Activated CD4-positive, alpha-beta T cell treated with anti-CD3 and anti-CD28 coated beads for 1 hour (primary cell): Measurements from ENCODE around the gene MRPL14.
A peak's percentile ranks its signal among the peaks of the same experiment; 100 is the strongest.

Source experiments
- DNase-seq: peaks from one replicate; pipeline ENCODE4 v3.0.0-alpha.2; 2020

The MRPL14 gene

DNA sequence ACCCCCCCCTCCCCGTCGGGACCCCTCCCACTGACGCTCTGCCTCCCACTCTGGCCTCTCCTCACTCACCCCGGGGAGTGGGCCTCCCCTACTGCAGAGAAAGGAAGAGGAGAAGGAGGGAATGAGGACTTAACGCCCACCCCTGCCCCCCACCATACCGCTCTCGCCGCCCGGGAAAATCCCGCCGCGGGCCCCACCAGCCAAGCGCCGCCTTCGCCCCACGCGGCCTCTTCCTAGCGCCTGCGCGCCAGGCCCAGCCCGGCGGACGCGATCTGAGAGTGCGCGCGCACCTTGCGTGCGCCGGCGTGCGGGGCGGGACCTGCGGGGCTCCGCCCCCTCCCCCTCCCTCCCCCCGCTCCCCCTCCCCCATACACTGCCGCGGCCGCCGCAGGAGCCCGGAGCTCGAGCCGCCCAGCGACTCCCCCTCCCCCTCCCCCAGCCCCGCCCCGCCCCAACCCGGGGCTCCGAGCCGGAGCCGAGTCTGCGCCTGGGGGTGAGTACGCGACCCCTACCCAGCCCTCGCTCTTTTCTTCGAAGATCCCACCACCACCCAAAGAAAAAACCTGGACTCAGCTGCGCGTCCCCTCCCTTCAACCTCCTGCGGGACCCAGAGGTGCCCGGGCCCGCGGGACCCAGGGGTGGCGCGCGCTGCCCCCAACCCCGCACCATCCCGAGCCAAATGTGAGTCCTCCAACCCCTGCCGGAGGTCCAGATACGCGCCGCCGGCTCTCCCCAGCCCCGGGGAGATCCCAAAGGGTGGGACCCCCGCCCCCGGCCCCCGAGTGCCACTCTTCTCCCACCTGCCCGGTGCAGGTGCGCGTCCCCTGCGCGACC lies at the start of gene MRPL14, which contains the start of gene TMEM63B:
Gene MRPL14, minus strand, starts transcription at position 267 of the 834 bp plus-strand sequence. CDS start 10,841 bp downstream, outside the sequence.
Gene TMEM63B, plus strand, starts transcription at position 369 of the 834 bp plus-strand sequence. CDS start 7,031 bp downstream, outside the sequence.
- DNase-seq: peak; percentile 91

DNA sequence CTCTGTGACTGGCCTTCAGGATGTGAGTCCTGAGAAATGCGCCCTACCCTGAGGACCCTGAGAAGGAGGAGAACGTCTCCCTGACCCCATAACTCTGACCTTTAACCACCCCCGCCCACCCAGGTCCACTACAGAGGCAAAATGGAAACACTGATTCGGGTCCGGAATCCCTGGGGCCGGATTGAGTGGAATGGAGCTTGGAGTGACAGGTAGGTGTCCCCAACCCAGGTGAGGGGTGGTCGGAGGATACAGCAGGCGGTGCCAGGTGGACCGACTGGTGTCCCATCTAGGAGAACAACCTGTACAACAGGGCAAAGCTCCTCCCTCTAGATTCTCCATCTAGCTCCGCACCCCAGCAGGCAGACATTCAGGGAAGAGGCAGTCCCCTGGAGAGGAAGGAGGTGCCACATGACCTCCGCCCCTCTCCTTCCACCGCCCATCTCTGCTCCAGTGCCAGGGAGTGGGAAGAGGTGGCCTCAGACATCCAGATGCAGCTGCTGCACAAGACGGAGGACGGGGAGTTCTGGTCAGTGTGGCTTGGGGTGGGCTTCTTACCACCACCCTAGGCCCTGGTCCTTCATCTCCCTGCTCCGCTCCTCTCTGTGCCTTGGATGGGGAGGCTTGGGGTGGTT lies 49.0 kb upstream of the MRPL14 start:
- no peak for DNase-seq

DNA sequence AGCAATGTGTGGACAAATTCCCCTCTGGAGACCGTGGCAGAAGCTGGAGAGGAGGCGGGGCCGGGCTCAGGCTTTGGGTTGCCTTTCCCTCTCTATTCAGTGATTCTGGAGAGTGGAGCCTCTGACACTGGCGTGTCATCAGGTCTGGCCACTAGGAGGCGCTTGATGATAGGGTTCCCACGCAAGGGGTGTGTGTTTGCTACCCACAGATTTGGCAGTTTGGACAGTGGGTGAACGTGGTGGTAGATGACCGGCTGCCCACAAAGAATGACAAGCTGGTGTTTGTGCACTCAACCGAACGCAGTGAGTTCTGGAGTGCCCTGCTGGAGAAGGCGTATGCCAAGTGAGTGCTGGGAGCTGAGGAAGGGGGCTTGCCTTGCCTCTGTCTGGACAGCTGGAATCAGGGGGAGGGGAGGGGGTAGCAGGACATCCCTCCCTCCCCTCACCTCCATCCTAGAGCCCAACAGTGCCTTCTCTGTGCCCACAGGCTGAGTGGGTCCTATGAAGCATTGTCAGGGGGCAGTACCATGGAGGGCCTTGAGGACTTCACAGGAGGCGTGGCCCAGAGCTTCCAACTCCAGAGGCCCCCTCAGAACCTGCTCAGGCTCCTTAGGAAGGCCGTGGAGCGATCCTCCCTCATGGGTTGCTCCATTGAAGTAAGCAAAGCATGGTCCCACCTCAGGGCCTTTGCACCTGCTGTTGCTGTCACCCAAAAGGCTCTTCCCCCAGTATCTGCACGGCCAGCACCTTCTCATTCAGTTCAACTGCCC lies 45.7 kb upstream of the MRPL14 start:
- peak; percentile 63 for DNase-seq

DNA sequence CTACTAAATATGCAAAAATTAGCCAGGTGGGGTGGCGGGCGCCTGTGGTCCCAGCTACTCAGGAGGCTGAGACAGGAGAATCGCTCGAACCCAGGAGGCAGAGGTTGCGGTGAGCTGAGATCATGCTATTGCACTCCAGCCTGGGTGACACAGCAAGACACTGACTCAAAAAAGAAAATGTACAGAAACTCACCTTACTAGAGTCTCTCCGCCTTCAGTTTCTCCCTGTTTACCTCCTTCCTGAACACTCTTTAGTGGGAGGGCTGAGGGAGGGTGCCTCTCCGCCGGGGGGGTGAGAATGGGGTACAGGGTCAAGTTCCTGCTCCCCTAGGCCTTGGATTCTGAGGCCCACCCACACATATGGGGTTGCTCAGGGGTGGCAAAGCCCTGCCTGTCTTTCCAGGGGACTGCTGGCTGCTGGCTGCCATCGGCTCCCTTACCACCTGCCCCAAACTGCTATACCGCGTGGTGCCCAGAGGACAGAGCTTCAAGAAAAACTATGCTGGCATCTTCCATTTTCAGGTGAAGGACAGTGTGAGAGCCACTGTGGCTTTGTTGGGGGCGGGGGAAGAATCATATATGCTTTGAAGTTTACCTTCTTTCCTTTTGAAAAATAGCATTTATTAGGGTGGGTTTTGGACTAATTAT lies 44.8 kb upstream of the MRPL14 start:
- no peak for DNase-seq

DNA sequence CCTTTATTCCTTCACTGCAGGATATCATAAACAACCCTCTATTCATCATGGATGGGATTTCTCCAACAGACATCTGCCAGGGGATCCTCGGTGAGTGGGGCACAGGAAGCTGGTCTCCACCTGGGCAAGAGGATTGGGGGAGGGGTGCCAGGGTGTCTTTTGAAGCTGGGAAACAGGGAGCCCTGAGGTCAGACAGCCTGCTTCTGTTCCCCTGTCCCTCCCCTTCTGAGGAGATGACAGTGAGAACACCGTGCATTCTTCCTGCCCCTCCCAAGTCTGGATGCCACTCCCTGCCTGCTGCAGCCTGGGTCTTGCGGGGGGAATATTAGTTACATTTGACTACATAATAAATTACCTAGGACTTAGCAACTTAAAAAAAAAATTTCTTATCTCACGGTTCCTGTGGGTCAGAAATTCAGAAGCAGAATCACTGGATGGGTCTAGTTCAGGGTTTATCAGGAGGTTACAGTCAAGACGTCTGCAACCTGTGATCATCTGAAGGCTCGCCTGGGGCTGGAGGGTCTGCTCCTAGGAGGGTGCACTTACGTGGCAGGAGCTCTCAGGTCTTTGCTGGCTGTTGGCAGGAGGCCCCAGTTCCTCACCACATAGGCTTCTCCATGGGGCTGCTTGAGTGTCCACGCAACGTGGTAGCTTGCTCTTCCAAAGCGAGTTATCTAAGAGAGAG lies 42.8 kb upstream of the MRPL14 start:
- no peak for DNase-seq

DNA sequence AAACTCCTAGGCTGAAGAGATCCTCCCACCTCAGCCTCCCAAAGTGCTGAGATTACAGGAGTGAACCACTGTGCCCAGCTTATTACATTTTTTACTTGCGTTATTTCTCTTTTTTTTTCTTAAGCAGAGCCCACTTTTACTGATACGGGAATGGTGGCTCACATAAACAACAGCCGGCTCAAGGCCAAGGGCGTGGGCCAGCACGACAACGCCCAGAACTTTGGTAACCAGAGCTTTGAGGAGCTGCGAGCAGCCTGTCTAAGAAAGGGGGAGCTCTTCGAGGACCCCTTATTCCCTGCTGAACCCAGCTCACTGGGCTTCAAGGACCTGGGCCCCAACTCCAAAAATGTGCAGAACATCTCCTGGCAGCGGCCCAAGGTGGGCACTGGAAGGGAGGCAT lies 41.9 kb upstream of the MRPL14 start:
- no peak for DNase-seq

DNA sequence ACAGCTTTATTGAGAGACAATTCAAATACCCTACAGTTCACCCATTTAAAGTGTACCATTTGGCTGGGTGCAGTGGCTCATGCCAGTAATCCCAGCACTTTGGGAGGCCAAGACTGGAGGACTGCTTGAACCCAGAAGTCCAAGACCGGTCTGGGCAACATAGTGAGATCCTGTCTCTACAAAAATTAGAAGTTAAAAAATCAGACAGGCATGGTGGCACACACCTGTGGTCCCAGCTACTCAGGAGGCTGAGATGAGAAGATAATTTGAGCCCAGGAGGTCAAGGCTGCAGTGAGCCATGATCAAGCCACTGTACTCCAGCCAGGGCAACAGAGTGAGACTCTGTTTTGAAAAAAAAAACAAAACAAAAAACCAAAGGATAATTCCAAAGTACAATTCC lies 40.3 kb upstream of the MRPL14 start:
- no peak for DNase-seq

DNA sequence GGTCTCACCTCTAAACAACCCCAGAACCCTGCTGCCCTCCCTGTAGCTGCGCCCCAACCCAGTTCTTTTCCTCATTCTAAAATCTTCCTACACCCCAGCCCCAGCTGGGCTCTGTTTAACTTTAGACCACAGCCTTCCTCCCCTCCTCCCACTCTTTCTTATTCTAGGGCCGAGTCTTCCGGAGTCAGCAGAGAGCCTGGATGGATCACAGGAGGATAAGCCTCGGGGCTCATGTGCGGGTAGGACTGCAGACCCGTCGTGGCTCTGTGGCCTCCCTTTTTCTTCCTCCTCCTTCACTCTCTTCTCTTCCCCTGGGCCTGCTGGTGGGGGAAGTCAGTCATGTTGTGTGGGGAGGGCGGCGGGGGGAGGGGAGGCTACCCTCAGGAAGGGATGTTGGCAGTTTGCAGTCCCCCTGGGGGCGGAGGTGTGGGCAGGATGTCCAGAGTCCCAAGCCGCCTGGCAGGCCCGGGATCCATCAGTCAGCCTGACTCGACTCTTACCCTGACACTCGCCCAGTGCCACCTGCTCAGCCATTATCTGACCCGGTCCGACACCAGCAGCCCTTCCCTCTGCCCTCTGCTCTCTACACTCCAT lies 39.4 kb upstream of the MRPL14 start:
- DNase-seq: no peak

DNA sequence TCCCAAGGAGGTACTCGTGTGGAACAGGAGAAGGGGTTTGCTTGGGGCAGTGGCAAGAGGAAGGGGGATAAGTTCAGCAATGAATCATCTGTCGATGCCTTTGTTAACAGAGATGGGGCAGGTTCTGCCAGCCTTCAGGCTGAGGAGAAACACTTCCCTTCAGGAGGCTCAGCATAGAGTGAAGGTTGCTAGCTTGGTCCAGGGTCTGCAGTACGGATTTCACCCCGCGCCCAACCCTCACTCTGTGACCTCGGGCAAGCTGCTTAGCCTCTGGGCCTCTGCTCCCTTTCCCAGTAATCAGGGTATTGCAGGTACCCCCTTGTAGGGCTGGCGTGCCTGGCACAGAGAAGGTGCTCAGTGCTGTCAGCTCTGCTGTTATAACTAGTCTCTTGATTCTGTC lies 38.9 kb upstream of the MRPL14 start:
- no peak for DNase-seq

DNA sequence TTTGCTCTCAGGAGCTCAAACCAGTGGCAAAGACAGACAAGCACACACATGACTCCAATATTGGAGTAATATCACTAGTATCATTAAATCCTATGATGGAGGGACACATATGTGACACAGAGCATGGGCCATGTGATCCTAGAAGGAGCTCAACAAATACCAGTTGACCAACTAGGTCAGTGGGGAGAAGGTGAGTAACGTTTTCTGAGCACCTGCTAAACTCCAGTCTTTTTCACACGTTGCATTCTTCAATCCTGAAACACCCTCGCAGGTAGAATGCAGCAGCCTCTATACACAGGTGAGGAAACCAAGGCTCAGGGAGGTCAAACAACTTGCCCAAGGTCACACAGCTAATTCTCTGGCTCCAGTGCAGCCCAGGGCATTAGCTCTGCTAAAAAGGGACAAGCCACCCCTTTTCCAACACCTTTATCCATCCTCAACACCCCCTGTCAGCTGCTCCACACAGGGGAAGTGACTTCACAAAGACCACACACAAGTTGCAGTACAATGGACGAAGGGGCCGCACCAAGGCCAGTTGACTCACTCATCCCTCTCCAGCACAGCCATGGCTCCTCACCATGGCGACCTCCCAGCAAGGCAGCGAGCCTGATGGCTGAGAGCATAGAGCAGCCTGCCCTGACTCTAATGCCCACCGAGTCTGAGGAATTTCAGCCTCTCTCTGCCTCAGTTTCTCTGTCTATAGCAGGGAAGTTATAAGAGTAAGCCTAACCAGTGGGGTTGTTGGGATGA lies 35.8 kb upstream of the MRPL14 start:
- no peak for DNase-seq

DNA sequence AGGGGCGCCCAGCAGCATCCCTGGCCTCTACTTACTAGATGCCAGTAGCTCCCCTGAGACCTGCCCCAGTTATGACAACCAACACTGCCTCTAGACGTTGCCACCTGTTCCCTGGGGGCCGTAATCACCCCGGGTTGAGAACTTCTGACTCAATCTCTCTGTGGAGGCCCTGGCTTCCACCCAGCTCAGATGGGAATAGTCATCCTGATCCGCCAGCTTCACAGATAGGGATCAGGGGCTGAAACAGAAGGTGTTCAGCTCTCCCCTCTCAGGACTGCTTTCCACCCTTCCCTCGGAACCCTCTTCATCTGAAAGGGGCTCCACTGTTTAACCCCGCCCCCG lies 34.7 kb upstream of the MRPL14 start:
- no peak for DNase-seq

DNA sequence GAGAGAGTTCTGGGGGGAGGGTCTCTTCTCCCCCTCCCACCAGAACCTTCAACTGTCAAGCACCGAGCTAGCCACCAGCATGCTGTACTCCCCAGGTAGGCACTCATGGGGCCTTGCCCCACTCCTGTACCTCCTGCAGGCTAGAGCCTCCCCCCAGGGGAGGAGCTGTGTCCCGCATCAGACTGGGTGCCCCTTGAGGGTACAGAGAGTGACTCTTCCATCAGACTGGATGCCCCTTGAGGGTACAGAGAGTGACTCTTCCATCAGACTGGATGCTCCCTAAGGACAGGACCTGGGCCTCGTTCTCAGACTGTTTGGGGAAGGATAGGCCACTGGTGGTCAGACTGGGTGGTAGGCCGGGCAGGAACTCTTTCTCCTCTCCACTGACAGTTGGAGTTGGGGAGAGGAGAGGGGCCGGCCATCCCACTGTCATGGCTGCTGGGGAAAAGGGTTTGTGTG lies 31.5 kb upstream of the MRPL14 start, which contains the start of gene CAPN11:
Gene CAPN11, plus strand, starts transcription at position 51 of the 459 bp plus-strand sequence. Its CDS starts 29 bp downstream, at position 80.
- DNase-seq: no peak

DNA sequence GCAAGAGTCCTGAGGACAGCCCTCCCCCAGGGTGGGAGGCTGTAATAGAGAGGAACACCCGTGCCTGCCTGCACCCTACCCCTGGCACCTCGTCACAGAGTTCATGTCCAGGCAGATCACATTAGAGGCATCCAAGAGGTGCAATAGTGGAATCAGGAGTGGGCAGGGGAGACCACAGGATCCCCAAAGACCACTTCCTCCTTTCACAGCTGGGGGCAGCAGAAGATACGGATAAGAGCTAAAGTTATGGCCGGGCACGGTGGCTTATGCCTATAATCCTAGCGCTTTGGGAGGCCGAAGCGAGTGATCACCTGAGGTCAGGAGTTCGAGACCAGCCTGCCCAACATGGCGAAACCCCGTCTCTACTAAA lies 29.9 kb upstream of the MRPL14 start:
- DNase-seq: no peak

DNA sequence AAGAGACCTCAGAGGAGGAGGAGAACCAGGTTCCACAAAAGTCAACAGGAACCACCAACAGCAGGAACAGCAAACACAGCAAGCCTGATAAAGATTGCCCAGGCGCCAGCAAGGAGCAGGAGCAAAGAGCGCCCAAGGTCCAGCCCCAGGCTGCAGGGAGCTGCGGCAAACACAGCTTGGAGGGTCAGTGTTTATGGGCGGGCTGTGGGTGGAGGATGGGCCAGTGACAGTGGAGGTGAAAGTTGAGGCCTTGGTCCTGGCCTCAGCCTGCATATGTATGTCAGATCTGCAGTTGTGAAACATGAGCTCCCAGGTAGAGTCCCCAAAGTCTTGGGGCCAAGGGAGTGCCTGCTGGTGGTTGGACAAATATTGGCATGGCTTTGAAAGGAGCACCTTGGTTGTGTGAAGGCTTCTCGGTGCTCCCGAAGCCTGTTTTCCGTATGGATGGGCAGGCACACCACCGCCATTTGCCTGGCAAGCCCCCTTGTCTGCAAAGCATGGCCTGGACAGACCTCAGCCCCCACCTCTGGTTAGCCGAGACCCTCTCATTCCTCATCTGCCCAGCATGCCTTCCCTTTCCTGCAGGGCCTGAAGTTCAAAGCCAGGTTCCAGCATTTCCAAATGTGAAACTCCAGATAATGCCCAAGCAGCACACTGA lies 29.4 kb upstream of the MRPL14 start:
- DNase-seq: no peak

DNA sequence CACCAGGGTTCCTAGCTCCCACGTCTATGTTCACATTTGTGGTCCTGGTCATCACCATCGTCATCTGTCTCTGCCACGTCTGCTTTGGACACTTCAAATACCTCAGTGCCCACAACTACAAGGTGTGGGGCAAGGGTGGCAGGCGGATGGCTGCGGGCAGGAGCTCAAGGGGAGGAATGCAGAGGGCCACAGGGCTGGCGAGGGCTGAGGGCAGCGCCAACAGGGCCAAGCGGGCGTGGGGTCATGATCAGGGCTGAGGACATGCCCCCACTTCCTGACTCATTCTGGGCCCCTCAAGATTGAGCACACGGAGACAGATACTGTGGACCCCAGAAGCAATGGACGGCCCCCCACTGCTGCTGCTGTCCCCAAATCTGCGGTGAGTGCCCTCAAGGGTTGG lies 26.8 kb upstream of the MRPL14 start:
- DNase-seq: no peak

DNA sequence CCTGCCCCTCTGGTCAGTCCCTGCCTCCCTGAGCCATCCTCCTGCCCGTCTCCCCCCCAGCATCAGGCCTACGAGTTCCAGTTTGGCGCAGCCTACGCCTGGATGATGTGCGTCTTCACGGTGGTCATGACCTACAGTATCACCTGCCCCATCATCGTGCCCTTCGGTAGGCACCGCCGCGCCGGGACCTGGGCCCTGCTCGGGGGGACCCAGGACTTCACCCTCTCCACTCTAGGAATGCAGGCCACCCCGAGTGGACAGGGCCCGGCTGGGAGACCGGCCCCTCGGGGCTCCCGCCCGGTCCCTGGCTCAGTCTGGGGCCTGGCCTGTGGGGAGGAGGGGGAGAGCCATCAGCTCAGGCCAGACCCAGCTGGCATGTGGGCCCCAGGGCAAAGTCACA lies 25.3 kb upstream of the MRPL14 start:
- no peak for DNase-seq

DNA sequence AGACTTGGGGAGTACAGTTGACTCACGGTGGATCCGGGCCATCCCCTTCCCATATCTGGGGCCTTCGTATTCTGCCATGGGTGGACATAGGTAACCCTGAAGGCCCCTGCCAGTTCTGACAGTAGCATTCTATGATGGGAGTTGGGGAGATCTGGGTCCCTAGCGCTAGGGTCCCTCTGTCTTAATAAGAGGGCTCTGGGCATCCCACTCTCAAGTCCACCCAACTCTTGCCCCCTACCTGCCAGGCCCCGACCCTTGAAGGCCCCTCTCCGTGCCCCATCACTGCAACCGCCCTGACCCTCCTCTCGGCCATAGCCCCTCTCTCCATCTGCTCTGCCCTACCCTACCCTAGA lies 24.8 kb upstream of the MRPL14 start:
- no peak for DNase-seq

DNA sequence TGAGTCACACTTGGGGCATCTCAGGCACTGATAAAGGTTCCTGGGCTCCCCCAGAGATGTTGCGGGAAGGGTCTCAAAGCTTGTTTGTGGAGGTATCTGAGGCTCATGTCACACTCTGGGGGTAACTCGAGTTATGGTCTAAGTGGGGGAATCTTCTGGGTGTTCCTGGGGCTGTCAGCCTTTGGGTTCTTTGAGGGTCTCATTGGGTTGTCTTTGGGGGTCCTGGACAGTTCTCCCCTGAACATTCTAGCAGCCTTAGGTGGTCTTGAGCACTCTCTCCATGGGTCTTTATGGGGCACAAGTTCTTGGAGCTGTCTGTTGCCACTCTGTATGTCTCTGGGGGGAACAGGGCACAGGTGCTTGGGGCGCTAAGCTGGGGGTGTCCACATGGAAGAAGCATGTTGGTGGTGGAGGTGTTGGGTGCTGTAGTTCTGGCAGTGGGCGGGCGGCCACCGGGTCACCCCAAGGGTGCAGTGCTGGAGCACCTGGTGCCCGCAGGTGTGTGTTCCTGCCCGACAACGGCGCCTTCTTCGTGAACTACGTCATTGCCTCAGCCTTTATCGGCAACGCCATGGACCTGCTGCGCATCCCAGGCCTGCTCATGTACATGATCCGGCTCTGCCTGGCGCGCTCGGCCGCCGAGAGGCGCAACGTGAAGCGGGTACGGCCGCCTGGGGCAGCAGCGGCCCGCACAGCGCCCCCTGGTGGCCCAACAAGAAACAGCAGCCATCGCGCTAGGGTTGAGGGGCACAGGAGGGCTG lies 24.3 kb upstream of the MRPL14 start:
- DNase-seq: peak; percentile 71

DNA sequence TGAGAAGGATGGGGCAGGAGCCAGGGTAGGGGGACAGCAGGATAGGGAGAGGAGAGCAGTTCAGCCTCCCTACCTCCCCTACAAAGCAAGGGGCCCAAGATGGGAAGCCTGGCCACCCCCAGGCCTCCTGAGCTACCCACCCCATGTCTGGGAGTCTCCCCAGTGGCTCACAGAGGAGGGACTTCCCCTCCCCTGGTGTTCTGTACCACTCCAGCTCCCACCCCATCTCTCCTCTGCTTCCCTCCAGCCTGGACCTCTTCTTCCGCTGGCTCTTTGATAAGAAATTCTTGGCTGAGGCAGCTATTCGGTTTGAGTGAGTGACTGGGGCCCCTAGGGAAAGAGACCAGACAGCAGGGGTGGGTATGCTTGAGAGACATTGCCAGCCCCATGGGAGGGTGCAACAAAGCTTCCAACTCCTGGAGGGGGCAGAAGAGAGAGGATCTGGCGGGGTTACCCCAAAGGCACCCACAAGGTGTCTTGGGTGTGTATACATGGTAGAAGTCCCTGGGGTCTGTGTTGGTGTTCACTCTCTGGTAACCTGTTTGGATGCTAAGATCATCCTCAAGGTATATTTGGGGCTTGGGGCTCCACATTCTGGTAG lies 23.2 kb upstream of the MRPL14 start:
- no peak for DNase-seq
